NCI-H2227 (cell line): ENCODE measurements around the gene NRXN3.
A peak's percentile ranks its signal among the peaks of the same experiment; 100 is the strongest.

Experiments used
- DNase-seq: peaks from one replicate; lab custom pipeline; 2025; ENCODE audit not compliant: unreplicated experiment; lab: John Stamatoyannopoulos, UW

Gene NRXN3

GRCh38 chr14:79306546-79306945, 1136.4 kb downstream of the NRXN3 start:
- DNase-seq: no peak

DNA sequence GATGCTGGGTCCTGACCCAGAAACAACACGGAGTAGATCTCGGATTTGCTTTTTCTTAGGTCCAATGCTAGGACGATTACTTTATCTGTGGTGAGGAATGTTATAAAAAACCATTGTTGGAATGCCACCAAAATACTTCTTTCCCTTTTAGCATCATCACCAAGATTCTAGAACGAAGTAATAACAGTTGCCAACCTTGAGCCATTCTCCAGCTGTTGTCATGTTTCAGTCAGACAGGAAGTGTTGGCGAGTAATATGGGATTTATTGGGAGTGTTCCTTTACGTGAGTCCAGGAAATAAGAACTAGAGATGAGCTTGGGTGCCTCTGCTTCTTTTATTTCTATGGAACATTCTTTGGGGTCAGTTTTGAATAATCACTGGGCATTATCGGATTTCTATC, 1148.2 kb downstream of the NRXN3 start:
- no peak for DNase-seq

GRCh38 chr14:79320561-79320960, 1150.4 kb downstream of the NRXN3 start:
- DNase-seq: no peak

DNA sequence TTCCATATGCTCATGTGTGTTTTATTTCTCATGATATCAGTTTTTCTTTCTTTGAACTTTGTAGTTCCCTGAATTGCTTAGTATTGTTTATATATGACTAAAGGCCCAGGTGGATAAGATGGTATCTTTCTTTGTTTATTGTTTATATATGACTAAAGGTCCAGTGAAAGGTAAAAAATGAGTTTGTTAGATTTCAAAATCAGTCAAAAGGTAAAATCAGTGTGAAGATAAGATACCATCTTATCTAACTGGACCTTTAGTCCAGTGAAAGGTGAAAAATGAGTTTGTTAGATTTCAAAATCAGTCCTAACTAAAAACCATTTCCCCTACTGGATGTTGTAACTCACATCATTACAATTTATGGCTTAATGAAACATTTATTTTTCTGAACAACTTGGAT, 1150.9 kb downstream of the NRXN3 start:
- DNase-seq: no peak

DNA sequence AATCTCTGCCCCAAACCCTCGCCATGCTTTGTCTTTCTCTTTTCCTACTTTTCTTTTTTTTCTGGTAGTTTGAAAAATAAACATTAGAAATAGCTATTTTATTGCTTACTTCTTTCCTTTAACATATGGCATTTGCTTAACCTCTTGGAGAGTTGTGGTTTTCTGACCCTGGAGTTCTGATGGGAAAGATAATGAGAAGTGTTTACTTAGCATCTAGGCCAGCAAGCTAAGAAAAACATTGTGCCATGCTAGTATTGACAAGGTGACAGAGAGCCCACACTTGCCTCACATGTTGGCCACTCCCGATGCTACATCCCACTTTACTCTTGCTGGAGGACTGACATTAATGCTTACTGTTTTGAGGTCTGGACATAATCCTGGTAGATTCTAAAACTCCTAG, 1154.9 kb downstream of the NRXN3 start:
- no peak for DNase-seq

DNA sequence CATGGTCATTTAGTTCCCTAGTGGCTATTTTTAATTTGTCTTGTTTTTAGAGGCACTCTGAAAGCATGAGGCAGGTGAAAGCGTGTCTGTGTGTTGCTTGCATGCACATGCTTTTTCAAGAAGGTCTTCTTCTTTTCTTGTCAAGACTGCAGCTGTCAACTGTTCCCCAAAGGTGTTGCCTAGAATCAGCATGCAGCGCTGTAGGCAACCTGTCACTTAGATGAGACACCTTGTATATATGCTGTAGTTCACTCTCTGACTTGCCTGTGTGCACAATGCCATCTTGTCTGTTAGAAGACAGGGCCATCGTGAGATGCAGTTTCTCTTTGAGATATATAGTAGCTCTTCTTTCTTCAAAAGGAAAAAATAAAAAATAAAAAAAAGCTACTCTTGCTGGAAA, 1155.4 kb downstream of the NRXN3 start:
- no peak for DNase-seq

DNA sequence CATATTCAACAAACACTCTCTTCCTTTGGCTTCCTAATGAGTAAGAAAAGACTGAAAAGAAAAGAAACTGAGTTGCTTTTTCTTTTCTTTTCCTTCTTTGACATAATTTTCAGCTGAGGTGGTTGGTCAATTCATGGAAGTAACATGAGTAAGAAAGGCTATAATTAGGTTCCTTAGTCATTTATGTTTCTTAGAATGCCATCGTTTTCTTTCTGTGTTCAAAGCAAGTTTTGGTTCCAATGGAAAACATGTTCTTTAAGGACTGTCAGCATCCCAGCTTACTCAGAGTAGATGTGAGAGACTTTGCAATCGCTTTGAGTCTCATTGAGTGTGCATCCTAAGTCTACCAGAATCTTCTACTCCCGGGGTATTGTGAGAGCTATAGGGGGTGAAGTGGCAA, 1158.7 kb downstream of the NRXN3 start:
- DNase-seq: no peak

DNA sequence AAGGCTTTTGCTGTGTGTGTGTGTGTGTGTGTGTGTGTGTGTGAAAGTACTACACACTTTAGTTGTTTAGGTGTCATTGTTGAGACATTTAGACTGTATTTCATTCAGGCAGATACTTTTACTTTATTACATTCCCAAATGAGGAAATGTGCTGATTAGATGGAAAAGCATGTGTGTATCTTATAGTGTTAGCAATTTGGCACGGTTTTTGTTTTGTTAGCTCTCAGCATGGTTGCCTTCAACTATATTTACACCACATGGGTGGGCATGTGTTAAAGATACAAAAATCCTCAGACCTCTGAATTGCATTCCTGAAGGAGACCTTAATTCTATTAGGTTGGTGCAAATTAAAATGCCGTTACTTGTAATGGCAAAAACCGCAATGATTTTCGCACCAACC, 1161.7 kb downstream of the NRXN3 start:
- no peak for DNase-seq

DNA sequence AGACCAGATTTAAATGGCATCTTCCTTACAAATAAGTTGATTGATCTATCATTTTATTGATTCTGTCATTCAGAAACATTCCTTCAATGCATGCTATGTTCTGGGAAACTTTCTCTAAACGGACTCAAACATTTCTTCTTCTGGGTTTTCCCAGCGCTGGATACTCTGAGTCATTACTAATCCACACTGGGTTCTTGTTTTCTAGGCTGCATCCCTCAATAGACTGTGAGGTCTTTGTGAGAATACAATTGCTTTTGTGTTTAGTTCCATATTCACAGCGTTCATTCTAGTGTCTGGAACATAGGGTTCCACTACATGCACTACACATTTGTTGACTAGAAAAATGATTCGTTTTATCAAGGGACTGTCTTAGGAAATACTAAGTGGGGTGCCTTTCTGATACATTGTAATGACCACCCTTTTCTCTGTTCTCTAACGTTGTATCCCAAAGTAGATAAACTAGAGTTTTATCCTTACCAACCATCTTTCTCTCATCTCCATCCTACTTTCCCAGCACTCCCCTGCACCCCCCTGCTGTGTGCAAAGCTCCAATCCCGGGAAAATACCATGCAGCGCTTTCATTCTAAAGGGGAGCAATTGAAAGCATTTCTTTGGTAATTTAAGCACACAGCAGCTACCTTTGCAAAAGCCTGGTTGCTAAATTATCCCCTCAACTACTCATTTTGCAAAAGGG, 1162.5 kb downstream of the NRXN3 start:
- DNase-seq: peak; percentile 66

DNA sequence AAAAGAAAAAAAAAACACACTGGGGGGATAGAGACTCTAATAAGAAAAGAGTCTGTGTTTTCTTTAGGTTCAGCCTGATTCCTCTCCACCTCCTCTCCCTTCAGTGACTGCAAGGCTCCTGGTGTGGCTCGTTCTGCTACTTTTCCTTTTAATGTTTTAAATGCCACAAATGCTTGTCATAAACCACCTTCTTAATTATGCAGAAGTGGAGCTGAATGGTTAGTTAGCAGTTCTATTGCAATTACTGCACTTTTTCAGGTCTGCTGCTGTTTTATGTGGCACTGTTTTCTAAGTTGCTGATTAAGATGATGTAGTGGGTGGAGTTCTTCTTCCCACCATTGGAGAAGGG, 1163.0 kb downstream of the NRXN3 start:
- no peak for DNase-seq

GRCh38 chr14:79334272-79334671, 1164.1 kb downstream of the NRXN3 start:
- DNase-seq: peak; percentile 56

DNA sequence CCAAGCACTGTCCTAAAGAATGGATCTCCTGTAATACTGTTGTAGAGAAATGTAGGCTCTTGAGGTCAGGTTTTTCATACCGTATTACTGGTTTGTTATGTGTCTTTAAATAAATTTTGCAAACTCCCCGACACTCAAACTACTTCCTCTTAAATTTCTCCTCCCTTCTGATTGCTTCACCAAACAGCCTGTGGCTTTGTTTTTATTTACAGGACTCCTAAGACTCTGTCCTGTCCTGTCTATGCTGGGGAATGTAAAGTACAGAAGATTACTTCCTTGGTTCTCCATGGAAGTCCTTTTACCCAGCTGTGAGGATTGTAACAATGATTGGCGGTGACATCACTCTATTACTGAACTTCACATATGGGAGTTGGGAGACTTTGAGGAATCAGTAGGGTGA, 1167.6 kb downstream of the NRXN3 start:
- DNase-seq: no peak

DNA sequence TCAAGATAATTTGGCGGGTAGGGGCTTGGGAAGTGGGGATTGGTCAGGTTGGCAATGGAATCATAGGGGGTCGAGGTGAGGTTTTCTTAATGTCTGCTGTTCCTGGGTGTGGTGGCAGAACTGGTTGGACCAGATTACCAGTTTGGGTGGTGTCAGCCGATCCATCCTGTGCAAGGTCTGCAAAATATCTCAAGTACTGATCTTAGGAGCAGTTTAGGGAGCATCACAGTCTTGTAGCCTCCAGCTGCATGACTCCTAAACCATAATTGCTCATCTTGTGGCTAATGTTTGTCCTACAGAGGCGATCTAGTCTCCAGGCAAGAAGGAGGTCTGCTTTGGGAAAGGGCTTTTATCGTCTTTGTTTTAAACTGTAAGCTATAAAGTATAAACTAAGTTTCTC, 1172.8 kb downstream of the NRXN3 start:
- DNase-seq: no peak

DNA sequence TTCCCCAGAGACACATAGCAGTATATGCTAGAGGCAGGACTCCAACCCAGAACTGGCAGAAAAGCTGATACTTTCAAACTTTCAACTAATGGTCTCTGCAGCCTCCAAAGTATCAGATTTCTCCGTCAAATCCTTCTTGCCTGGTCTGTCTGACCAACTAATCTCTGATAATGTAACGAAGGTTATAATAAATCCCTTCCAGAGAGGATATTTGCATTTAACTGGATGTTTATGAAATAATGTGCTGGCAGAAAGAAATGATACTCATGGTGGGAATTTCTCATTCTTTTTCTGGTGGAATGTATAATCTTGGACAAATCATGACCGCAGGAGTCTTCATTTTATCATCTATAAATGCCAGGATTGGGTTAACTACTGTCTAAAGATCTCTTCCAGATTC, 1180.8 kb downstream of the NRXN3 start:
- DNase-seq: no peak

GRCh38 chr14:79352076-79352630, 1182.0 kb downstream of the NRXN3 start:
- DNase-seq: no peak

DNA sequence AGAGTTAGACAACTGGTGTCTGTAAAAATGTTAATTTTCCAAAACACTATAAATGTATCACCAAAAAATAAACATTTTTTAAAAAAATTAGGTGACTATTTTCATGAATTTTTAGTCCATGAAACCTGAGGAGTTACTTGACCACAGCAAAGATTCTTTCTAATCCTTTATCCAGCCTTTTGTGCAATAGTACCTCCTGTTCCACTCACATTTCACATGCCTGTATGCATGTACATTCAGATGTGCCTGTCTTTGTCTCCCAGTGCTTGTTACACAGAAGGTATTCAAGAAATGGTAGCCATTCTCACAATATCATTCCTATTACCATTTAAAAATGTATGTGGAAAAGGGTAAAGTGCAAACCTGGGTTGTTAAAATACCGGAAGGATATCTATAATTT, 1184.2 kb downstream of the NRXN3 start:
- no peak for DNase-seq

DNA sequence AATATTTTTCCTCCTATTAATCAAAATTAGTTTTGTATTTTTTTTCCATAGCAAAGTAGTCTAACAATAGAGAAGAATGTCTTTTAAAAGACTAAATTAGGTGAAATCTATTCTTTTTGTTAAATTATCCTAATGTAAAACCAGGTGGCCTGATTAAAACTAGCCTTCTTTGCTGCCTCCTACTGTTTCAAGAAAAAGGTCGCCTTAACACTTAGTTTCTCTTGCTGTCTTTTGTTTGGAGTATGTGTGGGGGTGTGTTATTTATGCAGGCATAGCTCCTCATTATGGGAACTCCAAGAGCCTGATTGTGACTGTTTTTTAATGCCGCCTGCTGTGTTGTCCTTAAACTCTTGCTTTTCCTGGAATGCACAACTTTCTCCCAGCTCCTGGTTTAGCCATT, 1185.9 kb downstream of the NRXN3 start:
- DNase-seq: no peak

DNA sequence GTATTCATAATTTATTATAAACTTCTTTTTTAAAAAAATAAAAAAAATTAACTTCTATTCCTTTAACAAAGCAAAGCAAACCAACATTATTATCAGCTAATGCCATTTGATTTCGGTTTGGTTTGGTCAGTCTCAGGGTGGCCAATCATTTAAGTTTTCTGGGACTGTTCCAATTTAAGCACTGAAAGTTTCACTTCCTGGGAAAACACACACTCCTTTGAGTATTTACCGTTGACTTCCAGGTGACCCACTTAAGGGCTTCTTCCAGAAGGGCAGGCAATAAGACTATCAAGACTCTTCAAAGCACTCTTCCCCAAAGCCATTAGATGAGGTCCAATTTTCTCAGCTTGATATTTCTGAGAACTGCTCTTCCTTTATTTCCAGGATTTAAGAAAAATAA, 1187.1 kb downstream of the NRXN3 start:
- peak; percentile 22 for DNase-seq

DNA sequence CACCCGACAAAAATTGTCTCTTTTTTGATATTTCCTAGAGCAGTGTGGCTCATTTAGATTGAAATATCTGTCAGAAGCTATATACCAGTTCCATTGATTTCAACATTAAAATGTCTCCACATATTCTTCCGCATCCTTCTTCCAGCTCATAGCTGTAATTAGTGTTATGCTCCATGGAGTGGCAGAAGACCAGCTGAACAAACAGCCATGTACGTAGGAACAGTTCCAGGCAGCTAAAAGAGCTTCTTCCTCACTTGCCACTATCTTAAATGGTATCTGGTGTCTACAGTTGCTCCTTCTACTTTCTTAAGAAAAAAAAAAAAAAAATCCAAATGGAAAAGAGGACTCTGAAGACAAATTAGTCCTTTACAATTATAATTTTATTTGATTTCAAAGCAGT, 1193.1 kb downstream of the NRXN3 start:
- no peak for DNase-seq

DNA sequence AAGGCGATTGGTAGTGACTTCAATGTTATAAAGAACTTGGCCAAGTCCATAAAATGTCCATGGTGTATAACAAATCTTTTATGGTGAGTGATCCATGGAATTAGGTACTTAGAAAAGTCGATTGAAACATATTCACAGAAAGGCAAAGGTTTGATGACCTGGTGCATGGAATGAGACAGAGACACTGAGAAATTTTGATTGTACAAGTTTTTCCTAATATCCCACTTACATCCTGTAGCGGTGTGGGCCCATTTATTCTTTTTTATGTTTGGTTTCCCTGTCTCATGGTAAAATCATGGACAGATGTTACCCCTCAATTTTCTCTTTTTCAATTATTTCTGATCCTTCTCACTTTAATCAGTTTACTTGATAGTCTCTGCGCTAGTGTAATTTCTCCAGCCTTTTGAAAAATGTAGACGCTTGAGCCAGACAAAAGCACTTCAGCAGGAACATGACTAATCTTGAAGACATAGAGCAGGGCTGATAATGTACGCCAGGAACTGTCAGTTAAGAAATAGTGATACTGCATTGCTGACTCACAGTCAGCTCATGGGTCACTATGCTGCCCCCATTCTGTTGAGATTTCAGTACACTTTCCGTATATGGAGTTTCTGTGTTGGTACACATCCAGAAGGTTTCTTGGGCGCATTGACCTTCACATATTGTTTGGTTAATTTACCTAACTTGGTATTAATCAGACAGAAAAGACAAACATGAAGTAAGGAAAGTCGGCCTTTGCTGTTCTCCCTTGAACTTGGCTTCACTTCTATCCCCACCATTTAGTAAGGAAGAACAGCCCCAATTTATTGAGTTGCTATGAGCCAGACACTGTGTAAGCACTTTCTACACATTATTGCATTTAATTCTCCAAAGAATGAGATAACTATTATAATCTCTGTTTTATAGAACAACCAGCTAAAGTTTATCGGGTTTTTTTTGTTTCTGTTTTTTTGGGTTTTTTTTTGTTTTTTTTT, 1199.5 kb downstream of the NRXN3 start:
- DNase-seq: peak; percentile 10

GRCh38 chr14:79370969-79371368, 1200.8 kb downstream of the NRXN3 start:
- no peak for DNase-seq

DNA sequence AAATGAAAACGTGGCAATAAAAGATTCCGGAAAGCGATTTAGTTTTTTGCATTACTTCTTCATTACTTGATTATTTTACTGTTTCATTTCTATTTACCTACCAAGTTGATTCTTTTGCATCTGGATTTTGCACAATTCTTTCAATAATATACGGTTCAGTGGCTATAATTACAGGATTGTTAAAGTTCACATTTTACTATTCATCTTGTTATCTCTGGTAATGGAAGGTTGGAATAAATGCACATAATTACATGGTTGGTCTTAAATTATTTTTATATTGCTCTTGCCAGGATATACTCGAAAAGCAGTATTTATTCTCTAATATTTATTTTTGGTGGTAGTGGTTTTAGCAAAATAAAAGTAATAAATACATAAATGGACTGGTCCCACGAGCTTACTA, 1203.3 kb downstream of the NRXN3 start:
- peak; percentile 51 for DNase-seq
